Measurements from ENCODE around the gene VAX1. TPM values are rescaled to one million over a fixed set of nuclear protein-coding genes. Genes with fewer than 3 reads are reported as not detected.

The VAX1 gene
- total RNA-seq, 1 experiment from 2014 or later, result not detected

GRCh38 chr10:117167346-117167788, 29.3 kb upstream of the VAX1 start:
- peaks cover 2 to 24% of the 10 kb centered on the region in 2 experiments; a peak in 3 of 4 replicates for H3K4me1 ChIP-seq (ENCODE audit: control insufficient read depth in 1 of 2, insufficient read depth in 2 of 2, low read length in 2 of 2)
- no peak overlapping the region for H3K4me2 ChIP-seq (ENCODE audit: low read length)
- H3K9me3 ChIP-seq (ENCODE audit: control insufficient read depth in 1 of 2, insufficient read depth in 1 of 2, low read depth in 1 of 2, low read length in 2 of 2), result no peaks in the 10 kb centered on the region
- no peaks in the 10 kb centered on the region for H3K79me2 ChIP-seq (ENCODE audit: insufficient read depth, low read length)
- no TSS peak for BruUV-seq (replicated peaks)
- H4K20me1 ChIP-seq (ENCODE audit: insufficient read depth), result no peaks in the 10 kb centered on the region
- no peak overlapping the region for H3K27ac ChIP-seq (ENCODE audit: low read depth, low read length)
- intact Hi-C loops (cut with micrococcal nuclease), result loop anchor here (5.0 kb wide), 3 partner anchors 55 to 160 kb away; partner anchors contain the start of gene SHTN1
- H3K4me3 ChIP-seq (replicated peaks in 1 of 2; ENCODE audit: low read depth in 1 of 2, low read length in 2 of 2), result no peak overlapping the region
- peak overlapping the region; percentile 88 for H2AFZ ChIP-seq (ENCODE audit: low read depth, low read length, poor library complexity, severe bottlenecking)
- H3K36me3 ChIP-seq (ENCODE audit: control insufficient read depth in 1 of 2, insufficient read depth in 2 of 2, low read length in 2 of 2), result no peaks in the 10 kb centered on the region
- no peak for TF ChIP-seq CEBPB (IDR thresholded peaks at IDR 0.05; ENCODE audit: low read depth)
- TF ChIP-seq YY1 (IDR thresholded peaks at IDR 0.05; ENCODE audit: extremely low read depth, insufficient replicate concordance, low read depth, low read length), result no peak
- TF ChIP-seq, protein P1, sequence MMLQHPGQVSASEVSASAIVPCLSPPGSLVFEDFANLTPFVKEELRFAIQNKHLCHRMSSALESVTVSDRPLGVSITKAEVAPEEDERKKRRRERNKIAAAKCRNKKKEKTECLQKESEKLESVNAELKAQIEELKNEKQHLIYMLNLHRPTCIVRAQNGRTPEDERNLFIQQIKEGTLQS (IDR thresholded peaks at IDR 0.05), result no peak
- TF ChIP-seq TCF7L2 (IDR thresholded peaks at IDR 0.05; ENCODE audit: borderline replicate concordance, extremely low read depth, insufficient read depth, insufficient read length), result no peak
- no peak for TF ChIP-seq ZBTB33 (IDR thresholded peaks at IDR 0.05; ENCODE audit: extremely low read depth, insufficient replicate concordance, low read length)
- TF ChIP-seq SRF (IDR thresholded peaks at IDR 0.05; ENCODE audit: low read depth), result no peak
- TF ChIP-seq, protein P2, sequence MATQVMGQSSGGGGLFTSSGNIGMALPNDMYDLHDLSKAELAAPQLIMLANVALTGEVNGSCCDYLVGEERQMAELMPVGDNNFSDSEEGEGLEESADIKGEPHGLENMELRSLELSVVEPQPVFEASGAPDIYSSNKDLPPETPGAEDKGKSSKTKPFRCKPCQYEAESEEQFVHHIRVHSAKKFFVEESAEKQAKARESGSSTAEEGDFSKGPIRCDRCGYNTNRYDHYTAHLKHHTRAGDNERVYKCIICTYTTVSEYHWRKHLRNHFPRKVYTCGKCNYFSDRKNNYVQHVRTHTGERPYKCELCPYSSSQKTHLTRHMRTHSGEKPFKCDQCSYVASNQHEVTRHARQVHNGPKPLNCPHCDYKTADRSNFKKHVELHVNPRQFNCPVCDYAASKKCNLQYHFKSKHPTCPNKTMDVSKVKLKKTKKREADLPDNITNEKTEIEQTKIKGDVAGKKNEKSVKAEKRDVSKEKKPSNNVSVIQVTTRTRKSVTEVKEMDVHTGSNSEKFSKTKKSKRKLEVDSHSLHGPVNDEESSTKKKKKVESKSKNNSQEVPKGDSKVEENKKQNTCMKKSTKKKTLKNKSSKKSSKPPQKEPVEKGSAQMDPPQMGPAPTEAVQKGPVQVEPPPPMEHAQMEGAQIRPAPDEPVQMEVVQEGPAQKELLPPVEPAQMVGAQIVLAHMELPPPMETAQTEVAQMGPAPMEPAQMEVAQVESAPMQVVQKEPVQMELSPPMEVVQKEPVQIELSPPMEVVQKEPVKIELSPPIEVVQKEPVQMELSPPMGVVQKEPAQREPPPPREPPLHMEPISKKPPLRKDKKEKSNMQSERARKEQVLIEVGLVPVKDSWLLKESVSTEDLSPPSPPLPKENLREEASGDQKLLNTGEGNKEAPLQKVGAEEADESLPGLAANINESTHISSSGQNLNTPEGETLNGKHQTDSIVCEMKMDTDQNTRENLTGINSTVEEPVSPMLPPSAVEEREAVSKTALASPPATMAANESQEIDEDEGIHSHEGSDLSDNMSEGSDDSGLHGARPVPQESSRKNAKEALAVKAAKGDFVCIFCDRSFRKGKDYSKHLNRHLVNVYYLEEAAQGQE (IDR thresholded peaks at IDR 0.05; ENCODE audit: low read depth), result no peak
- TF ChIP-seq EZH2 (IDR thresholded peaks at IDR 0.05), result no peak
- no peak for TF ChIP-seq POLR2A (IDR thresholded peaks at IDR 0.05; ENCODE audit: borderline replicate concordance, extremely low read depth, insufficient read depth, insufficient read length)
- TF ChIP-seq SP1 (IDR thresholded peaks at IDR 0.05; ENCODE audit: low read depth), result no peak
- TF ChIP-seq POLR2AphosphoS5 (IDR thresholded peaks at IDR 0.05; ENCODE audit: low read depth, low read length), result no peak
- no peak for TF ChIP-seq CBX3 (IDR thresholded peaks at IDR 0.05; ENCODE audit: low read depth)
- no peak for TF ChIP-seq ZFX (IDR thresholded peaks at IDR 0.05)
- TF ChIP-seq ELF1 (IDR thresholded peaks at IDR 0.05; ENCODE audit: borderline replicate concordance, low read depth), result no peak
- TF ChIP-seq EGR1 (IDR thresholded peaks at IDR 0.05; ENCODE audit: low read depth), result no peak
- no peak for TF ChIP-seq RAD21 (IDR thresholded peaks at IDR 0.05; ENCODE audit: low read depth)
- no peak for TF ChIP-seq EZH2phosphoT487 (IDR thresholded peaks at IDR 0.05; ENCODE audit: borderline replicate concordance)
- TF ChIP-seq JUND (IDR thresholded peaks at IDR 0.05), result no peak
- no peaks in the 10 kb centered on the region for H3K9me2 ChIP-seq (ENCODE audit: insufficient read depth)
- ATAC-seq (no peak), DNase-seq (ENCODE audit: low read depth, low spot score) (no peak)
- H3K9ac ChIP-seq (ENCODE audit: low read length), result no peak overlapping the region
- ChIA-PET CTCF (interaction anchor here (0.7 to 17.7 kb wide), 19 partner anchors 9 to 533 kb away, joined by 3 to 629 read pairs (median 5); no protein-coding TSS in a partner anchor), POLR2A (interaction anchor here (1.0 kb wide), 1 partner anchor 380 kb away, joined by 4 read pairs; no protein-coding TSS in a partner anchor), RAD21 (ENCODE audit: low non-redundant PET in 1 of 2, low total read pairs in 2 of 2, uncharacterized antibody in 2 of 2, unreplicated experiment in 2 of 2) (interaction anchor here (1.8 to 4.8 kb wide), 2 partner anchors 370 to 371 kb away, joined by 10 to 30 read pairs; no protein-coding TSS in a partner anchor)
- H3K27me3 ChIP-seq (ENCODE audit: insufficient read depth, low read length), result peaks cover 13% of the 10 kb centered on the region; the same call in 1 of the 2 replicates

Data from HCT116 (cell line).